ENCODE results near the gene FBXO33. TPM values are rescaled to one million over a fixed set of nuclear protein-coding genes. Genes with fewer than 3 reads are reported as not detected.

The FBXO33 gene
- total RNA-seq, 4 donors from 2014 or later, result 12.3 to 15.8 (median 13.1) TPM

DNA sequence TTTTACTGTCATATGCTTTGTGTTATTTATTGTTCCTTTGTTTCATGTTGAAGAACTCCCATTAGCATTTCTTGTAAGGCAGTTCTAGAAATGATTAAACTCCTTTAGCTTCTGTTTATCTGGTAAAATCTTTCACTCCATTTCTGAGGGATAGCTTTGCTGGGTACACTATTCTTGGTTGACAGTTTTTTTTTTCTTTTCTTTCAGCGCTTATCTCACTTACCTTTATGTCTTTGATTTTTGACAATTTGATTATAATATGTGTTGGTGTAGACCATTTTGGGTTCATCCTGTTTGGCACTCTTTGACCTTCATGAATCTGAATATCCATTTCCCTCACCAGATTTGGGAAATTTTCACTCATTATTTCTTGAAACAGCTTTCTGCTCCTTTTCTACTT is 16.2 kb downstream of the FBXO33 start:
- intact Hi-C loops (cut with DNase I; ENCODE audit: low total_unique reads), result no loop called here
- no peak for DNase-seq (ENCODE audit: low spot score in 2 of 2)
- WGBS, 2 donors, result 97 to 100% methylated on average over 1 of the region's 1 CpG
- TF ChIP-seq CTCF (IDR thresholded peaks at IDR 0.05) (no peak), POLR2A (IDR thresholded peaks at IDR 0.05) (no peak)
- no peak overlapping the region for H3K4me3 ChIP-seq (ENCODE audit: low read depth, poor library complexity, severe bottlenecking)

GRCh38 chr14:39406560-39406959 is 25.7 kb downstream of the FBXO33 start:
- WGBS, 2 donors, result 43 to 68% methylated on average over 3 of the region's 3 CpGs

DNA sequence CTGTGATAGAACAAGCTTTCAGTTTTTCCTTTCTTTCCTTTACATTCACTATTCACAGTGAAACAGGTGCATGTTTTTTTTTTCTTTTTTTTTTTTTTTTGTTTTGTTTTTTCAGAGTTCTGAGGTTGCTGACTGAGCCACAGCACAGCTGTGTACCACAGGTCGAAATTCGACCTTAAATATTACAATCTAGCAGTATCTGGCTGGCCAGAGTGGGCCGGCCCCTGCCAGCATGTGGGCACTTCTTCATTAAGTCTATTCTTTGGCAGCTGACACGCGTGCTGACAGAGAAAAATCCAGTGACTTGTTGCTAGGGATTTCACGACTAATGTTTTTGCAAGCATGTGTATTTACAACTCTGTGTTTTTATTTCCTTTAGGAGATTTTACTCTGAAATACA is 33.9 kb downstream of the FBXO33 start:
- intact Hi-C loops (cut with DNase I; ENCODE audit: low total_unique reads), result no loop called here
- TF ChIP-seq POLR2A (IDR thresholded peaks at IDR 0.05), result no peak
- TF ChIP-seq CTCF (IDR thresholded peaks at IDR 0.05), result no peak
- DNase-seq (ENCODE audit: low spot score in 2 of 2), result no peak
- 73 to 90% methylated on average over 6 of the region's 6 CpGs for WGBS, 2 donors
- no peak overlapping the region for H3K4me3 ChIP-seq (ENCODE audit: low read depth, poor library complexity, severe bottlenecking)

More at GRCh38 chr14:39406560-39406959, 25.7 kb downstream of the FBXO33 start:
- H3K4me3 ChIP-seq (ENCODE audit: low read depth, poor library complexity, severe bottlenecking), result no peak overlapping the region
- DNase-seq (ENCODE audit: low spot score in 2 of 2), result no peak
- TF ChIP-seq POLR2A (IDR thresholded peaks at IDR 0.05) (no peak), CTCF (IDR thresholded peaks at IDR 0.05) (no peak)
- intact Hi-C loops (cut with DNase I; ENCODE audit: low total_unique reads), result no loop called here

GRCh38 chr14:39396448-39396847 is 35.8 kb downstream of the FBXO33 start:
- H3K4me3 ChIP-seq (ENCODE audit: low read depth, poor library complexity, severe bottlenecking), result no peak overlapping the region
- intact Hi-C loops (cut with DNase I; ENCODE audit: low total_unique reads), result no loop called here
- DNase-seq (ENCODE audit: low spot score in 2 of 2), result no peak
- TF ChIP-seq POLR2A (IDR thresholded peaks at IDR 0.05) (no peak), CTCF (IDR thresholded peaks at IDR 0.05) (no peak)

DNA sequence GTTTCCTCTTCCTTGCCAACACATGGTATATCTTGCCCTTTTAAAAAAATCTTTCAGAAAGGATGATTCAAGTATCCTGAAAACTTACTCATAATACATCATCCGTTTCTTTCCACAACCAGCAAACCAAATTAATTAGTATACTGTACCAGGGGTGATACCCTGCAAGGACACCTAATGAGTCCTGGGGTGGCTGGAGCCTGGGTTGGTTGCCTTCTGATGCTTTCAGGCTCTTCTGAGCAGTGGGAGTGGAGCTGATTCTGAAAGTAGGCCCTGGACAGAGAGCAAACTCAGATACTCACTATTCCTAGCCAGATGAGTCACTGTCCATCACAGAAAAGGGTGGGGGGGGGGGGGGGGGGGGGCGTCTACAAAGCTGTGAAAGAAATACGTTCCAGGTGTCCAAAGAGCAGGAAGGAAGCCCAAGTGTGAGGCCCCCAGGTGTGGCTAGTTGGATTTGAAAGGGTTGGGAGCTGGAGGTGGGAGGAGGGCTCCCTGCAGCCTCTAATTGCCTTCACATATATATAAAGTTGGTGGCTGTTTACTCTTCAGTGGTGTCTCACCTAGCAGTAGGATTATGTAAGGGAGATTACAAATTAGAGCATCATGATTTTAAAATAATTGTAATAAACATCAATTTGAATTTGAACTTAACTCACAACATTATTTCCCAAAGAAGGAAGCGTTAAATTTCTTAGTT is 36.5 kb downstream of the FBXO33 start:
- intact Hi-C loops (cut with DNase I; ENCODE audit: low total_unique reads), result no loop called here
- 64 to 92% methylated on average over 4 of the region's 4 CpGs for WGBS, 2 donors
- no peak overlapping the region for H3K4me3 ChIP-seq (ENCODE audit: low read depth, poor library complexity, severe bottlenecking)
- no peak for TF ChIP-seq CTCF (IDR thresholded peaks at IDR 0.05)
- TF ChIP-seq POLR2A (IDR thresholded peaks at IDR 0.05), result no peak
- no peak for DNase-seq (ENCODE audit: low spot score in 2 of 2)

DNA sequence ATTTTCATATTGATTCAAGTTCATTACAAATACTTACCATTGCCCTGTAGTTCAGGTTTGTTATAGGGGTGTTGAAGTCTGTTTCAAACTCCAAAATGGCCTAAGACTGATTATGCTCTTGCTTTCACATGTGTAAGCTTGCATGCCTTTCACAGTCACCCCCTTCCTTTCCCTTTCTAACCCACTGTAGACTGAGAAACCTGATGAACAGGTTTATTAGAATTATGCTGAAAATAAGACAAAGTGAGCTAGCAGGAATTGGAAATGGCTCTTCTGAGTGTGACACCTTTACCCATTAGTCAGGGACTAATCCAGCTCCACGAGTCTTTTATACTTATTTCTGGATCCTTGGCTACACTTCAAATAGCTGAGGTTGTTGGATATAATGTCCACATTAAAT is 38.9 kb downstream of the FBXO33 start:
- no peak overlapping the region for H3K4me3 ChIP-seq (ENCODE audit: low read depth, poor library complexity, severe bottlenecking)
- TF ChIP-seq CTCF (IDR thresholded peaks at IDR 0.05) (no peak), POLR2A (IDR thresholded peaks at IDR 0.05) (no peak)
- intact Hi-C loops (cut with DNase I; ENCODE audit: low total_unique reads), result no loop called here
- WGBS, 2 donors, result 44 to 47% methylated on average over 1 of the region's 1 CpG
- DNase-seq (ENCODE audit: low spot score in 2 of 2), result no peak
